ENCODE results near the gene POLR2F.
A peak's percentile ranks its signal among the peaks of the same experiment; 100 is the strongest.

POLR2F gene

DNA sequence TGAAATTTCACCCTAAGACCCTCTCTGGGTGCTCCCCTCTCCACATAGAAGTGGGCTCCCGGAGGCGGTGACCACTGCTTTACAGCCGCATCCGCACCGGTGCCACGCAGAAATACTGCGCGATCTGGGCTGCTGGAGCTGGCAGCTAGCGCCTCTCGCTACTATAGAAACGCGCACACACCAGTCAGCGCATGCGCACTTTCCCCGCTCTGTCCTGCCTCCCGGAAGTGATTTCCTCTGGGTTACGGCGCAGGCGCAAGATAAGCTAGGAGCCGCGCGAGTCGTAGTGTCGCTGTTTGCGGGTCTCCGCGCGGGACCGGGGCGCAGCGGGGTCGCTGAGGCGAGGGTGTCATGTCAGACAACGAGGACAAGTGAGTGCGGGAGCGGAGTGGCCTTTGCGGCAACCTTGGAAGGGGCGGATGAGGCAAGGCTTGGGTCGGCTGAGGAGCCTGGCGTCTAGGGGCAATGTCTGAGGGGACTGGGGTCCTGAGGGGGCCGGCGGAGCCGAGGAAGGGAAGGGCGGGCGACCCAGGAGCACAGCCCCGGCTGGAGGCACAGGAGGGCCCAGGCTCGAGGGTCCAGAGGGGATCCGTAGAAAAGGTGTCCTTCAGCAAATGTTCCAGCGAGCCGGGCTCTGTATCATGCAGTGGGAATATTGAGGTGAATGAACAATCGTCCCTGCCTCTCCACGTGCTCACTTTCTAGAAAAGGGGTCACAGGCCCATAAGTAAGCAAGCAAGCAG is at the start of gene POLR2F, which contains the start of gene C22orf23:
Gene POLR2F, plus strand, starts transcription at position 263 of the 743 bp plus-strand sequence. Its CDS starts 89 bp downstream, at position 352.
Gene C22orf23, minus strand, starts transcription at position 165 of the 743 bp plus-strand sequence. CDS start 452 bp downstream, outside the sequence.
- DNase-seq (ENCODE audit: low spot score), result peak; percentile 95

DNA sequence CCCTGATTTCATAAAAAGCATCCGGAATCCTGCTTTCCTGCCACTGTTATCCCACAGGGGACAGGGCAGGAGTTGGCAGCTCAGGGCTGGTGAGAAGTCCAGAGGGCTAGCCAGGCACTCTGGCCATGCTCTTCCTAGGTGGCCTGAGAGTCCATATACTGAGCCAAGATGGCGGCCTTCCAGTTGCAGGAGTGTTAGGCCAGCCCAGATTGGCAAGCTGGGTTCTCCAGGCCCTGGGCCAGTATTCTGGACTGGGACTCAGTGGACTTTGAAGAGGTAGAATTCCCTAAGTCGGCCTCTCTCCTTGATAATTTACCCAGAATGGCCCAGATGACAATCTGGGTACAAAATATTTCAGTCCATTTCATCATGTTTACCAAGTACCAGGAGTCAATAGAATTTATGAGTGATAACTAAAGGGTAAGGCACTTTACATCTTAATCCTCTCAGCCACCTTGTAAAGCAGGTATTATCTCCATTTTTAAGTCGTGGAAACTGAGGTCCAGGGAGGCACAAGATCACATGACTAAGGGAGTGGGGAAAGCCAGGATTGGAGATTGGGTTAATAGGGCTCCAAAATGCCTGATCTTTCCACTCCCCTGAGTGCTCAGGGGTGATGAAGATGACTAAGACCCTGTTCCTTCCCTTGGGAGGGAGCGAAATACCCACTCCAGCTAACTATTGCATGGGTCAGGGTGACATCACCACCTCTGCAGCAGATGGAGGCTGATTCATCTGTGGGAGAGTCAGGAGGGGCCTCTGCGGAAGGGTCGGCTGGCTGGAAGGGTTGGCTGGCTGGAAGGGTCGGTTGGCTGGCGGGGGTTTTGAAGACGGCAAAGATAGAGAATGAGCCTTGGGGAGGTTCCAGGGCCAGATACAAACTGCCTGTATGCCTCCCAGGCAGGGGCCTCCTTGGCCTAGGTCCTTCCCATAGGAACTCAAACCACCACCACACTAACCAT is 48.6 kb upstream of the POLR2F start:
- peak; percentile 97 for DNase-seq (ENCODE audit: low spot score)

DNA sequence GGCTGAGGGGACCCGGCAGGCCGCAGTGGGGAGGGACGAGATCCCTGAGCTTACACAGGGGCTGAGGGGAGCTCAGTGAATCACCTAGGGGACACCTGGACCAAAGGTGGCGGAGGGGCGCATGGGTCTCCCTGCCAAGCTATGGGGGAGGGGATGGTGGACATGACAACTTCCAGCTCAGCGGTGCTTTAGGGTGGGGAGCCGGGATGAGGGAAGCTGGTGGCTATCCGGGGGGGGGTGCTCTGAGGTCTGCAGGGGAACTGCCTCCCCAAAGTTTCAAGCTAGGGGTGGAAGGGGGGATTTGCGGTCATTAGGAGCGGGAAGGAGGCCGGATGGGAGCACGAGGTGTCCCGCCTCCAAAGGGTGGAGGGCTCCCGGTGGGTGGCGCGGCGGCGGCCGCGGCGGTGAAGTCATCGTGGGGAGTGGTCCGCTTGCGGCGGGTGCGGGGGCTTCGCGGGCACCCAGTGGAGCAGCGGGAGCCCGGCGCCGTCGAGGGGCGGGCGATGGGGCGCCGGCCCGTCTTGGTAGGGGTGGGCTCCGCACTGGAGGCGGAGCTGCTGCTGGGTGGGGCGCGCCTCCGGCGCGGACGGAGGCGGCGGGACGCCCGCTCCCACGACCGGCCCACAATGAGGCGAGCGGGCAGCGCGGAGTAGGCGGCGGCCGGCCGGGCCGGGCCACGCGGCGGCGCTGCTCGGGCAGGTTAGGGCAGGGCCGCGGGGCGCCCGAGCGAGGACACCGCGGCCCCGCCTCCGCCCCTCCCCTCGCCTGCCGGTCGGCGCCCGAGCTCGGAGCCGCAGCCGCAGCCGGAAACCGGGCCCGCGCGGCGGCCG is 47.8 kb upstream of the POLR2F start, which contains the start of gene MICALL1:
Gene MICALL1, plus strand, starts transcription at position 764 of the 830 bp plus-strand sequence. CDS start 126 bp downstream, outside the sequence.
- peak; percentile 87 for DNase-seq (ENCODE audit: low spot score)

DNA sequence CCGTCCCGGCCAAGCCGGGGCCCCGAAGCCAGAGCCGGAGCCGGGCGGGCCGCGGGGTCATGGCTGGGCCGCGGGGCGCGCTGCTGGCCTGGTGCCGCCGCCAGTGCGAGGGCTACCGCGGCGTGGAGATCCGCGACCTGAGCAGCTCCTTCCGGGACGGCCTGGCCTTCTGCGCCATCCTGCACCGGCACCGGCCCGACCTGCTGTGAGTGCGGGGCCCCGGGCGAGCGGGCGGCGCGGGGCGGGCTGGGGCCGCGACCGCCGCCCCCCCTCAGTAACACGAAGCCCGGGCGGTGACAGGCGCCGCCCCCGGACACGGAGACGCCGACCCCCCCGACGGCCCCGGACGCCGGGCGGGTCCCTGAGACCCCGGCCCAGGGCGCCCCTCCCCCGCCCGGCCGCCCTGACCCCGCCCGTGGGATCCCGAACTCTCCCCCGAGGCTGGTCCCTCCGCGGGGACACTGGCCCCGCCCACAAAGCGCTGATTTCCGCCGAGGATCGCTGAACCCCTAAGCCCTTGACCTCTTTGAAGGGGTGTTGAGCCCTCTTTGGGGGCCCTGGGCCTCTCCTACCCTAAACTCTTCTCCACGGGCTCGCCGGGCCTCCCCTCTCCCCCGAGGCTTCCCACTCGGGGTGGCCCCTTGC is 47.0 kb upstream of the POLR2F start:
- no peak for DNase-seq (ENCODE audit: low spot score)

DNA sequence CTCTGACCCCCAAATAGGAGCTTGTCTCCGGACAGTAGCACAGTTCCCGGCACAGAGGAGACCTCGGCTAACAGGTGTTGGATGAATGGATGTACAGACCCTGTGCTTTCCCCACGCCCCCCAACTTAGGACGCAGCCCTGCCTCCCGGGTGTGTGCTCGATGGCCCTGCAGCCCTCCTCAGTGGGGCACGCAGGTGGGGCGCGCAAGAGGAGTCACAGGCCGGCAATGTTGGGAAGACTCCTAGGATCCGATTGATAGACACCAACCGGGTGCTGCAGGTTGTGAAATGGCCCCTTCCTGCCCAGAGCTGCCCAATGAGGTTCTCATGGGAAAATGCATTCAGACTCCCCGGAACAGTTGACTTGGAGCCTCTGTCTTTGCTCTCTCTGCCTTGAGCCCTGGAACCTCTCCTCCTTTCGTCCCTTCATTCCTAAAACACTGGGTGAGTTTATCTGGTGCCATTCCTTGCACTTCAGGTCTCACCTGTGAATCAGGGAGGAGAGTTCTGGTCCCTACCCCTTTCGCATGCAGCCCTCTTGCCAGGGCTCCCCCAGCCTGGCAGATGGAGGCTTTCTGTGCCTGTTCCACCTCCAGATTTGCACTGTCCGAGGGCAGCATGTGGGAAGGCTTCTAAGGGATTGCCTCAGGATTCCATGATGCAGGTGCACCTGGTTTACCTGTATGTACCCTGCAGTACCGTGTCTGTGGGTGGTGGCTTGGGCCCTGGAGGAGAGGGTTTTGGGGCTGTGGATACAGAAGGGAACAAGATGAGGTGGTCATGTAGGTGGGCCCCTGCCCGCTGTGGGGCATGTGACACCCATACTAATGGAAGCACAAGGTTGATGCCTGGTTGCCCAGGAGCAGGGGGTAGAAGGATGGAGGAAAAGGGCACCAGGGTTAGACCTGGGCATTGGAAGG is 46.2 kb upstream of the POLR2F start:
- DNase-seq (ENCODE audit: low spot score), result no peak

DNA sequence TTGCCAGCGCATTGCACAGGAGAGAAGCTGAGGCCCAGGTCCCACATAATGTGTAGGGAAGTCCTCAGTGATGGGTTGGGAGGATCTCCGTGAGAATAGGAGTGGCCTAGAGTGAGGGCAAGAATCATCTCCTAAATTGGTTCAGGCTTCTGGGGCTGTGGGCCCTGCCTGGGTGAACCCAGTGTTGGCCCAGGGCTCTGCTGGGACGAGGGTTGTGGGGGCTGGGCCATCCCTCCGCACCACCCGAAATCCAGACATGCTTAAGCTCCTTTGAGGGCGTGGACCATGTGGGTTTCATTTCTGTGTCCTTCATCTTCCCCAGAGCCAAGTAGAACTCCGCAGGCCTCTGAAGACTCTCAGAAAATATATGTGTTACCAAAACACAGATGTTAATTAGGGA is 43.7 kb upstream of the POLR2F start:
- DNase-seq (ENCODE audit: low spot score), result no peak

DNA sequence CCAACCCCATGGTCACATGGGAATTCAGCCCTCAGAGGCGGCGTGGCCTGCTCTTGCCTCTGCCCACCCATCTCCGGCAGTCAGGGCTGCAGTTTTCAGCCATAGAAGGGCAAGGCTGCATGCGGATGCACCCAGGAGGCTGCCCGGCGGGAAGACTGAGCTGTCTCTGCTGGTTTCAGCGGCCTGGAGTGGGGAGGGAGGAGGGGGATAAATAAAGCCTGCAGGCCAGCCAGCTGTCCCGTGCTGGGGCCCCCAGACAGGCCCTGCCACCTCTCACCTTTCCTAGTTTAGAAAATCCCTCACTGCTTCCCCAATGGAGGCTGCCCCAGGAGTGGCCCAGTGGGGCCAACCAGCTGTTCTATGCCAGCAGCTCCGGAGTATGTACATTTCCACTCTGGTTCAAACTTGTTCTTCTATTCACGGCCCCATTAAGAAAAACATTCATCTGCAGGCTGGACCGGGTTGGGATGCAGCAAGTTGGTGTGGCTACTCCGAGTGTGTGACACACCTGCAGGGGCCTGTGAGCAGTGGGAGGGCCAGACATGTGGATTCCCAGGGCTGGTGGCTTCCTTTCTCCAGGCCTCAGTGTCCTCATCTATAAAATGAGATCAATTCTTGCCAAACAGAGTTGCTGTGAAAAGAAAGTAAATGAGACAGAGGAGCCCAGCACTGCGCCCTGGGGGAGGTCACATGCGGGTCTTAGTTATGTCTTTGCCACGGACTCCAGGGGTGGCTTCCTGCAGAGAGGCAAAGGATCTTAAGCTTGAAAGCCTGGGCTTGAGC is 42.4 kb upstream of the POLR2F start:
- no peak for DNase-seq (ENCODE audit: low spot score)

DNA sequence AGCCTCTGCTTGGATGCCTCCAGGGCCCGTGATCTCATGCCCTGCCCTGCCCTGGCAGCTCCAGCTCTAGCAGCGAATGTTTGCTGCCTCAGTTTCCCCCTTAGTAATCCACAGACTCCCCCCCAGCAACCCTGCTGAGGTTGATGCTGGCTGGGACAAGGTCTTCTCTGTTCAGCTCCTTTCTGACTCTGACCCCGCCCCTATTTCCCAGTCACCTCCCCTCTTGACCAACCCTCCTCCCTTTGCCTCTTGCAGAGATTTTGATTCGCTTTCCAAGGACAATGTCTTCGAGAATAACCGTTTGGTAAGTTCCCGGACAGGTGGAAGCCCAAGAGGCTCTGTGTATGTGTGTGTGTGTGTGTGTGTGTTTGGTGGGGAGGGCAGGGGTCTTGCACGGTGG is 41.8 kb upstream of the POLR2F start:
- DNase-seq (ENCODE audit: low spot score), result no peak

DNA sequence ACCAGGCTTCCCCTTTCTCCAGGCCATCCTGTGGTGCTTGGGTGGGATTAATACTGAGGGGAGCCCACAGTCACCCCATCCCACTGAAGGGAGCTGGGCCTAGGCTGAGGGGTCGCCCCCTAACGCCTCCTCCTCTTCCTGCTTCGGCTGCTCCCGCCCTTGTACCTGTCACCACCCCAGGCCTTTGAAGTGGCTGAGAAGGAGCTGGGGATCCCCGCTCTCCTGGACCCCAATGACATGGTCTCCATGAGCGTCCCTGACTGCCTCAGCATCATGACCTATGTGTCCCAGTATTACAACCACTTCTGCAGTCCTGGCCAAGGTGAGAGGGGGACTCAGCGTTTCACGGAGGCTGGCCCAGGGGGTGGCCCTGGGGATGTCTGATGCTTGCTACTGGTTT is 41.3 kb upstream of the POLR2F start:
- DNase-seq (ENCODE audit: low spot score), result no peak

DNA sequence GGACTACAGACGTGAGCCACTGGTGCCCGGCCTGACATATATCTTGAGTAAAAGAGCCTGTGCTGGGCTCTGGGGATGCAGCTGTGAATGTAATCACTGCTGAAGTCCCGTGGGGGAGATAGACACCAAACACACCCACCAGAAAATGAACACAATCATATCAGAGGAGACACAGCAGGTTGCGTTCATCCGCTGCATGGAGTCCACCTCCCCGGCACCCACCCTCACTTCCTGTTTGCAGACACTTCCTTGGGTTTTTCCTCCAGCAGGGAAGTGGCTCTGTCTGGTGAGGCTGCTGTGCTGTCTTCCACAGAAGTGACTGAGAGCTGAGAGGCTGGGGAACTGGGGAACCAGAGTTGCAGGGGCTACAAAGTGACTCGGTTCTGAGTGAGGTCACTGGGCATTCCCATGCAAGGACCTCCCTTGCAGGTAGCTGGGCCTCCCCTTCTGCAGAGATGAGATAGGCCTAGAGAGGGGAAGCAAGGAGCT is 40.2 kb upstream of the POLR2F start:
- DNase-seq (ENCODE audit: low spot score), result no peak

DNA sequence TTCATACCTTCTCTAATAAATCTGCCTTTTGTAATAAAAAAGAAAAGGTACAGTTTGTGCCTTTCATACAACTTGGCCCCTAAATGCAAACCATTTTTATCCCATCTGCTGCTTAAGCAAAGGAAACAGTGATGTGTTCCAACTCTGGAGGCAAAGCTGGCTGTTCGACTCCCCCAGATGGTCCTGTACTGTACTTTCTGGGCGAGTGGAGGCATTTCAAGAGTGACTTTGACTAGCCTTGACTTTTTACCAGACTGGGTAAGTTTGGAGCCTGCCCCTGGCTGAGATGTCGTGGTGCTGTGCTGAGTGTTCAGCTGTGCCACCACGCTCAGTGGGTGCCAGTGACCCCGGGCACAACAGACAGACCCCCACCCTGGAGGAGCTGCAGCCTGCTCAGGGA is 37.2 kb upstream of the POLR2F start:
- DNase-seq (ENCODE audit: low spot score), result no peak

DNA sequence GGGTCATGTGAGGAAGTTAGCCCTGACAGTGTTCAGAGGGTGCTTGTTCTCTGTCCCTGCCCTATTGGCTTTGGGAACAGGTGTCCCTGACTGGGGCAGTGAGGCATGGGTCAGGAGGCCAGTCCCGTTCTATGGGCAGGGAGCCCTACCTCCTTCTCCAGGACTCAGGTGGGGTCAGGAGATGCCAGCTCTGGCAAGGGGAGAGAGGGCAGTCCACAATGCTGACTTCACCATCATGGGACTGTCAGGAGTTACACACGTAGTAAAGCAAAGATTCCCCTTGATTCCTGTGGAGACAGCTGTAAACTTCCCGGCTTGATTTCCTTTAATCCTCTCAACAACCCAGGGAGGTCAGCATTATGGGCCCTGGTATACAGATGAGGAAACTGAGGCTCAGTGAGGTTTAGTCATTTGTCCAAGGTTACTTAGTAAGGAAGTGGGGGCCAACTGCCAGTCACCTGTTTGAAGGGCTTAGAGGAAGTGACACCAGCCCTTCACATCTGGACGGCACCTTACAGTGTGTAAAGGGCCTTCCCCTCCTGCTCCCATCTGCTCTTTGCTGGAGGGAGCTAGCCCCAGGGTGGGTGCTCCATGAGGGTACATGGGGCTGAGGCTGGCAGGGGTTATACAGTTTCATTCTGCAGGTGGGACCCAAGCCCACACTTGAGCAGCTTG is 35.5 kb upstream of the POLR2F start:
- DNase-seq (ENCODE audit: low spot score), result no peak

DNA sequence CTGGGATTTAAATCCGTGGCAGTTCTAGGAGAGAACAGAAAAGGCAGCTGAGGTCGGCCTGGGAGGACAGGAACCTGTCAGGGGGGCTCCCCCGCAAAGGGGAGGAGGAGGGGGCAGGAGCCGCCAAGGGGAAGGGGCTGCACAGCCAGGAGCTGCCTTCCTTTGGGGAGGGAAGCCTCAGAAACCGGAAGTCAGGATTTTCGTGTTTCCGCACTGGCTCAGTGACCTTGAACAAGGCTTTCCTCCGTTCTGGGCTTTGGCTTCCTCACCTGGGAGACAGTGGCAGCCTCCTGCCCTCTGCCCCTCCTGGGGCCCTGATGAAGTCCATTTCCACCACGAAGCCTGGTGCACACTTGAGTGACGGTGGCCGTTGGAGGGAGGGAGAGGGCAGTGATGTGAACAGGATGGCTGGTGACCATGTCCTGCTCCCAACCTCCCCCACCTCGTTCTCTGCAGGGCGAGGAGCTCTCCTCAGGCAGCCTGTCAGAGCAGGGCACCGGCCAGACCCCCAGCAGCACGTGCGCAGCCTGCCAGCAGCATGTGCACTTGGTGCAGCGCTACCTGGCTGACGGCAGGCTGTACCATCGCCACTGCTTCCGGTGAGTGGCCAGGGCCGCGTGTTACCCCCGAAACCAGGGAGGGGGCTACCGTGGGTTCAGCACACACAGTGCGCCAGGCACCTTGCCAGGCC is 34.8 kb upstream of the POLR2F start:
- DNase-seq (ENCODE audit: low spot score), result no peak

DNA sequence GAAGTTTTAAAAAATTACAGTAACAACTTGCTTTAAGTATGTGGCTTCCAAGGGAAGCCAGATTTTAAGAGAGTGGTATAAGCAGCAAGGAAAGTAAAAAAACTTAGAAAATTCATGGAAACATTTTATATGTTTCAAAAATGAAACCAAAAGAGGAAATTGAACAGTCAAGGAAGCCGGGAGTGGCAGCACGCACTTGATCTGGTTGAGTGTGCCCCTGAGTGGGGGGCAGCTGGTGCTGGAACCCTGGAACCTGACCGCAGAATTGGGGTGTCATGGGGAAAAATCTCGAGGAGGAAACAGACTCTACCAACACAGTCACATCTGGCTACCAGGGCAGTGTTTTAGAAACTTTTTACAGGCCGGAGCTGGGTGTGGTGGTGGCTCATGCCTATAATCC is 33.4 kb upstream of the POLR2F start:
- DNase-seq (ENCODE audit: low spot score), result no peak

DNA sequence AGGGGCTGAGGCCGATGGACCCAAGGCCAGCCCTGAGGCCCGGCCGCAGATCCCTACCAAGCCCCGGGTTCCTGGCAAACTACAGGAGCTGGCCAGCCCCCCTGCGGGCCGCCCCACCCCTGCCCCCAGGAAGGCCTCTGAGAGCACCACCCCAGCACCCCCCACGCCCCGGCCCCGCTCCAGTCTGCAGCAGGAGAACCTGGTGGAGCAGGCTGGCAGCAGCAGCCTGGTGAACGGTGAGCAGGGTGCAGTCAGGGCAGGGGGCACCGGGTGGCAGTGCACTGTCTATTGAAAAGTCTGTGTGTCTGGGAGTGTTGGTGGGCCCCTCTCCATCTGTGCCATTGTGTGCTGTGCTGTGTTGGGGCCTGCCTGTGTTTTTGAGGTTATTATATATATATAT is 31.3 kb upstream of the POLR2F start:
- no peak for DNase-seq (ENCODE audit: low spot score)

DNA sequence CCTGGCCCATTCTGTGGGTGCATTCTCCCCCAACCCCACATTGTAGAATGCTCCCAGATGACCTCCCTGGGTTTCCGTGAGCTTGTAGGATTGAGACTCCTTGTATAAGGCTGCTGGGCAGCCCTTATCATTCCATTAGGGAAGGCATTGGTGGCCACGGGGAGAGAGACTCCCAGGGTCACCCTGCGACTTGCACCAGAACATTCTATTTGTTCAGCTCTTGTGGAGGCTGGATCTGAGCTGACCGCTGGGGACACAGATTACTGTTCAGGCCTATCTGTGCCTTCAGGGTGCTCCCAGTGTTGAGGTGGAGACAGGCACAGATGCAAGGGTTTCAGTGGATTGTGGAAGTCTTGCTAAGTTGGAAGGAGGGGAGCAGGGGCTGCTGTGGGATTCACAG is 29.6 kb upstream of the POLR2F start:
- DNase-seq (ENCODE audit: low spot score), result no peak

DNA sequence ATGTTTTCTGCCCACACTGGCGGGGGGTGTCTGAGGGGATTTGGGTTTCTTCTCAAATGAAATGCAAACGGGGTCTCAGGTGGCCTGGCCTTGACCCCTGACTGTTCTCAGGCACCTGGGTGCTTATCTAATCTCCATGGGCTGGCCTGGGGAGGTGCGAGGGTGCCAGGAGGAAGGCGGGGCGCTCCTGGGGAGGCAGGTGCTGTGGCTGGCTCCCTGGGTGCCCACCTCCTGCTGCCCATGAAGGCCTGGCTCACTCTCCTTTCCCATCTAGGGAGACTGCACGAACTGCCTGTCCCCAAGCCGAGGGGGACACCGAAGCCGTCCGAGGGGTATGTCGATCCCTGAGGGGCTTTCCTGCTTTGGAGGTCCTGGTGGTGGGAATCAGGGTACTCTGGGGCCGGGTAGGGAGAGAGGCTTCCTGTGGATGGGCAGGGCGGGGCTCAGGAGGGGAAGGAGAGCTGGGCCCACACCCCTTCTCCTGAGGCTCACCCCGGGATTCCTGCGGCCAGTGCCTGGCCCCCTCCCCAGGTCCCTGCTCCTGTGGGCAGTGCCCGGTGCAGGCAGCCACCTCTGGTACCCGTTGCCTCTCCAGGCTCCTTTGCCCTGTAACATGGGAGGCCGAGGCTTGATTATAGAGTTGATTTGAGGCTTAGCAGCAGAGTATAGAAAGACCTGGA is 29.0 kb upstream of the POLR2F start:
- DNase-seq (ENCODE audit: low spot score), result no peak

DNA sequence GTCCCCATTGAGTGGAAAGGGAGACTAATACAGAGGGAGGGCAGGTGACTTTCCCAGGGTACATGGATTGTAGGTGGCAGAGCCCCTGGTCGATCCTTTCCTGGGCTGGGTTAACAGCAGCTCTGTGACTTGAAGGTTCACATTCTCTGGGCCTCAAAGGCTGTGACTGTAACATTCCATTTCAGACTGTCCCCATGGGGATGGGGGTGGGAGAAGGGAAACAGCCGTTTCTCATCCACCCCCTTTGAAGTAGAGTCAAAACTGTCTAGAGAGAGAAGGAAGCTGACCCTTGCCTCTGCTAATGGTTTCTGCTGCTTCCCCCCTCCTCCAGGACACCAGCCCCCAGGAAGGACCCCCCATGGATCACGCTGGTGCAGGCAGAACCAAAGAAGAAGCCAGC is 28.2 kb upstream of the POLR2F start:
- no peak for DNase-seq (ENCODE audit: low spot score)
